Mucosa of rectum (tissue), 2 donors: ENCODE measurements around the gene COBL.

Experiments used
- H3K27ac ChIP-seq, 2 donors: one replicate each; pipeline ENCODE4 v1.7.0; 2013; ENCODE audit warnings: inconsistent platforms in 2 of 2, low read depth in 2 of 2, low read length in 2 of 2
- H3K27me3 ChIP-seq, 2 donors: one replicate each; pipeline ENCODE4 v1.7.0; 2013; ENCODE audit warnings: low read length in 2 of 2; ENCODE audit not compliant: control insufficient read depth in 2 of 2, insufficient read depth in 2 of 2
- H3K36me3 ChIP-seq, 2 donors: one replicate each; pipeline ENCODE4 v1.7.0; 2013; ENCODE audit warnings: low read length in 2 of 2; ENCODE audit not compliant: control insufficient read depth in 2 of 2, insufficient read depth in 2 of 2
- H3K4me1 ChIP-seq, 2 donors: one replicate each; pipeline ENCODE4 v1.7.0; 2013; ENCODE audit warnings: low read length in 2 of 2, mild to moderate bottlenecking in 1 of 2; ENCODE audit not compliant: control insufficient read depth in 2 of 2, insufficient read depth in 2 of 2
- H3K4me3 ChIP-seq, 2 donors: one replicate each; pipeline ENCODE4 v1.7.0; 2013; ENCODE audit warnings: low read length in 2 of 2
- H3K9ac ChIP-seq, 2 donors: one replicate each; pipeline ENCODE4 v1.7.0; 2013; ENCODE audit warnings: low read length in 2 of 2, low read depth in 1 of 2, mild to moderate bottlenecking in 1 of 2
- H3K9me3 ChIP-seq, 2 donors: one replicate each; pipeline ENCODE4 v1.7.0; 2013; ENCODE audit warnings: low read length in 2 of 2; ENCODE audit not compliant: control insufficient read depth in 2 of 2
- donor health status: healthy.
- donor health status: Normal muscosa, but diverticular disease.

COBL gene

DNA sequence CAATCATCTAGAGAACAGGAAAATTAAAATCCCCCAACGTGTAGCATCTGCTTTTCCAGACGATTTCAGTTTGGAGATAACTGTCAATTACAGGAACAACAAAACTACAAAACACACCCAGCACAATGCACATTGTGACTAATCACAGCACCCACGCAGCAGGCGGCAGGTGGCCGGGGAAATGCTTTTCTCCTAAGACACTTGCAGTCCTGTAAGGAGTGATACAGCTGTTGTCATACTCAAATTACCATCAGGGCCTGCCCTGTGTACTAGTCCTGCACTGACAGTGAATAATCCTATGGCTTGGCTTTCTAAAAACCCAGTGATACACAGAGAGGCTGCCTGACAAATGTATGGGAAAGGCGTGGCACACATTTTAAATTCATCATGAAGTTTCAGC is 37.8 kb downstream of the COBL start:
- Histone ChIP-seq H3K36me3 (no peaks in the 10 kb centered on the region), H3K27ac (no peak overlapping the region), H3K4me1 (no peaks in the 10 kb centered on the region), H3K9ac (no peak overlapping the region), H3K27me3 (no peaks in the 10 kb centered on the region), H3K9me3 (no peaks in the 10 kb centered on the region), H3K4me3 (no peak overlapping the region)

DNA sequence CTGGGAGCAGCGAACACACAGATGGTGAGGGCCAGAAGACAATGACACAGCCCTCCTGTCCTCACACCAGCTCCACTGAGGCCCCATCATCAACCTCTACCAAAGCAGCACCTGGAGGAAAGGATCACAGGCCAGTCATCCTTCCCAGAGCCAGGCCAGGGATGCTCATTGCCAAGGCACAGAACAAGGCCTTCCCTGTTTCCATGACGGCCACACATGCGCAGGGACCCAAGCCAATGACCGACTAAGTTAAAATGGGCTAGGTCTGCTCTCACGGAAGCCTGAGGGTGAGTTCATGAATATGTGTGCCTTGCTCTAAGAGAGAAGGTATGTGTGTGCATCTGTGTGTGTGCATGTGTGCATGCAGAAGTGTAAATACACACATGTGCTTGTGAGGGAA is 39.6 kb downstream of the COBL start:
- Histone ChIP-seq H3K4me1 (no peaks in the 10 kb centered on the region), H3K4me3 (no peak overlapping the region), H3K9ac (no peak overlapping the region), H3K9me3 (no peaks in the 10 kb centered on the region), H3K36me3 (no peaks in the 10 kb centered on the region), H3K27ac (no peak overlapping the region), H3K27me3 (no peaks in the 10 kb centered on the region)

DNA sequence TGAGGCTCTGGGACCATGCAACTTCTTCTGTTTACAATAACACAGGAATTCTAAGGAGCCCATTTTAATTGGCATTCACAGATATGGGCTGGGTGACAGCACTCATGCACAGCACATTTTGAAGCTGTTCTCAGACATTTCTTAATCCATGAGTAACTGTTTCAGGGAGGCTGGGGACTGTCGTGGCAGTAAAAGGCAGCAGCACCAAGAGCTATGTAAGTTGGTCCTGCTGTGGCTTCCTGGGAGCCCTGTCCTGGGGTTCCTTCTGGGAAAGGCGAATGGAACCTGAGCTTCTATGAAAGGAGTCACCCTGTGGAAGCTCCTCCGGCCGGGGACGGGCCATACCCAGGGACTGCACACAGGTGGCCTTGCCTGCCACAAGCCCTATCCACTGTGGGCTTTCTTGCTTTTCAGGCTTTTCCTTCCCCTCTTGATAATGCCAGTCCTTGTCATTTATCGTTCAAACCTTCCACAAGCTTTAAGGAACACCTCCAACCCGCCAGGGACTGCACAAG is 40.5 kb downstream of the COBL start:
- no peak overlapping the region for H3K27ac ChIP-seq
- H3K4me3 ChIP-seq = no peak overlapping the region
- H3K9ac ChIP-seq = no peak overlapping the region
- H3K36me3 ChIP-seq = no peaks in the 10 kb centered on the region
- H3K27me3 ChIP-seq = no peaks in the 10 kb centered on the region
- H3K4me1 ChIP-seq = no peaks in the 10 kb centered on the region
- no peaks in the 10 kb centered on the region for H3K9me3 ChIP-seq

DNA sequence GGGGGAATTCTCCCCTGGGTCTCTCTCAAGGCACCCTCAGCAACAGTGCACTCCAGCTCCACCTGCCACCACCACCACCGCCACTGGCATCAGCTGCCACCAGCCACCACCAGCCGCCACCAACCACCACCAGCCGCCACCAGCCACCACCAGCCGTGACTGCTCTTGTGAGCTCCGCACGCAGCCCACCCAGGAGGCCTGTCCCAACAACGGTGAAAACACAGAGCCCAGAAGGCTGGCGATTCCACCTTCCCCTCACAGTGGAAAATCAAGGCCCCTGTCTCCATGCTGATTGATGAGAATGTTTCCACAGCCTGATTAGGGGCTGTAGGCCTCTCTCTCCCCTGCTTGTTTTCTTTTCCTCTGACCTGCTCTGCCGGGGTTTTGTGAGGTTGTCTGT is 41.1 kb downstream of the COBL start:
- H3K9me3 ChIP-seq = no peaks in the 10 kb centered on the region
- no peak overlapping the region for H3K9ac ChIP-seq
- H3K36me3 ChIP-seq = no peaks in the 10 kb centered on the region
- H3K4me1 ChIP-seq = no peaks in the 10 kb centered on the region
- H3K27me3 ChIP-seq = no peaks in the 10 kb centered on the region
- H3K27ac ChIP-seq = no peak overlapping the region
- no peak overlapping the region for H3K4me3 ChIP-seq

DNA sequence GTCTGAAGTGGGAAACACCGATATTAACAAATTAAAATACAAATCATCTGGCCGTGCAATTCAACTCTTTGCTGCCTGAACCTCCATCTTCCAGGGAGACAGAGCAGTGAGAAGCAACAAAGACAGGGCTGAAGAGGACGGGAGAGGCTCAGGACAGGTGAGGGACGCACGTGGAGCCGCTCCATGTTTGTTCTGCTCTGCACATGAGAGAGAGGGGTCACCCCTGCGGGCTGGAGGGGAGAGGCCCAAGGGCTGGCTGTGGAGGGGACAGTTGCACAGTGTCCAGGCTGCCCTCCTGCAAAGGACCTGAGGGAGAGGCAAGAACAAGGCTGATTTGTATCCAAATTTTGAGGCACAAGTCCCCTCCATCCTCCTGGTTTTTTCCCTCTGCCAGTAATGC is 41.7 kb downstream of the COBL start:
- Histone ChIP-seq H3K4me3 (no peak overlapping the region), H3K9me3 (no peaks in the 10 kb centered on the region), H3K36me3 (no peaks in the 10 kb centered on the region), H3K27ac (no peak overlapping the region), H3K27me3 (no peaks in the 10 kb centered on the region), H3K9ac (no peak overlapping the region), H3K4me1 (no peaks in the 10 kb centered on the region)

DNA sequence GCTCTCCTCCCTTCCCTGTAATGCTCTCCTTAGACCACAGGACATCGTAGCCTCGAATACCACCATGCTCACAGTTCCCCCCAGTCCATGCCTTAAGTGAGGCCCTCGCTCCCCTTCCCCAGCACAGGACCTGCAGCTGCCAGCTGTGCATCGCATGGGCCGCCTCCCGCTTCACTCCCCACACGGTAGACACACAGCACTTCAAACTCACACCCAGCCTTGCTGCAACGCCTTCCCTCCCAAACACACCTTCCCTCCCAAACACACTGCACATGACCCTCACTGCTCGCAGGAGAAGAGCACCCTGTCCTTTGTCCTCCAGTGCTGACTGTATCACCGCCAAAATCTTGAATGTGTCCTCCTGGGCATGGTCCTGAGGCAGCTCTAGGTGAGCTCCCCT is 42.6 kb downstream of the COBL start:
- no peak overlapping the region for H3K4me3 ChIP-seq
- no peaks in the 10 kb centered on the region for H3K27me3 ChIP-seq
- H3K9ac ChIP-seq = no peak overlapping the region
- no peaks in the 10 kb centered on the region for H3K9me3 ChIP-seq
- H3K27ac ChIP-seq = no peak overlapping the region
- no peaks in the 10 kb centered on the region for H3K36me3 ChIP-seq
- no peaks in the 10 kb centered on the region for H3K4me1 ChIP-seq

DNA sequence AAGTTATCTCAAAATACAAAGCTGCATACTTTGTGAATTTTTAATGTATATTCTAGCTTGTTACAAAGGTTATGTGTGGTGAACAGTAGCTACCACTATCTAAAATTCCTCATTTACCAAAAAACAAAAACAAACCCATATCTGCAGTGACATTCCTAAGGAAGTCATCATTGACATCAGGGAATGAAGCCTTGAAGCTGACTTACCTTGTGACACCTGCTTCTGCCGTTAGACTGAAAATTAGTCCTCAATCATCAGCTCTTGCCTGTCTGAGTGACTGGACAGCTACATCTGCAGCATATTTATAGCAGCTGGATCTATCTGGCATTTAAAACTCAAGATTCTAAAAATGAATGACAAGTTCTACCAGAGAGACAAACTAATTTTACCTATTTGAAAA is 43.2 kb downstream of the COBL start:
- H3K36me3 ChIP-seq = no peaks in the 10 kb centered on the region
- H3K9ac ChIP-seq = no peak overlapping the region
- H3K9me3 ChIP-seq = no peaks in the 10 kb centered on the region
- H3K4me1 ChIP-seq = no peaks in the 10 kb centered on the region
- no peaks in the 10 kb centered on the region for H3K27me3 ChIP-seq
- H3K27ac ChIP-seq = no peak overlapping the region
- no peak overlapping the region for H3K4me3 ChIP-seq

DNA sequence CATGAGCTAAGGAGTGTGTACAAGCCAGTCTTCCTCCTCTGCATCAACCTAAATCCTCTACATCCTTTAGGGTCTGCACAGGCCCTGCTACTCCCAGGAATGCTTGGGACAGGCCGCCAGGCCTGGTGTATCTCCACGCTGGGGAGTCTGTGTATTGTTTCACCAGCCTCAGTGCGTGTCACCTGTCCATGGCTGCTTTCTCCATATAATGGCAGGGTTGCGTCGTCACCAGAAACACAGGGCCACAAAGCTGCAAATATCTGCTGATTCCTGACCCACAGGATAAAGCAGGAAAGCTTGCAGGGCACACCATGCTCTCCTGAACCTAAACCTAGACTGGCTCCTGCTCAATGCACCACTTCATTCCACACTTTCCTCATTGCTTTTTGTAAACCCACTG is 45.6 kb downstream of the COBL start:
- no peaks in the 10 kb centered on the region for H3K27me3 ChIP-seq
- no peak overlapping the region for H3K4me3 ChIP-seq
- no peak overlapping the region for H3K27ac ChIP-seq
- no peak overlapping the region for H3K9ac ChIP-seq
- H3K4me1 ChIP-seq = peaks cover 0 to under 1% of the 10 kb centered on the region in 2 donors
- no peaks in the 10 kb centered on the region for H3K9me3 ChIP-seq
- no peaks in the 10 kb centered on the region for H3K36me3 ChIP-seq

DNA sequence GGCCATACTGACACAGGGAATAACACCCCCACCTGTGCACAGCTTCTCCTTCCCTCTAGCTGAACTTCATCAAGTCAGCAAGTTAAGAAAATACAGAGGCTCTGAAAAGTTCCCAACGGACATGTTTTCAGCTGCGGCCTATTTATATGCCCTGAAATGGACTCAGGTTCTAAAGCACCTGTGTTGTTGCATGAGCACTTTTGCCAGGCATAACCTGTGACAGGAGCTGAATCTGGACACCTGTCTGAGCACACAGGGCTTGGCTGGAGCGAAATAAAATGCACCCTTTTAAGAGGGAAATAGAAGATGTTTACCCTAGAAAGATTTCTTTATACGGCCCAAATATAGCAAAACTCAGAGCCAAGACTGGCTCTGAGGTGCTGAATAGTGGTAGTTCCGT is 46.7 kb downstream of the COBL start:
- H3K36me3 ChIP-seq = no peaks in the 10 kb centered on the region
- no peak overlapping the region for H3K9ac ChIP-seq
- no peaks in the 10 kb centered on the region for H3K27me3 ChIP-seq
- H3K4me1 ChIP-seq = peaks cover 2 to 11% of the 10 kb centered on the region in 2 donors
- no peak overlapping the region for H3K27ac ChIP-seq
- H3K4me3 ChIP-seq = no peak overlapping the region
- no peaks in the 10 kb centered on the region for H3K9me3 ChIP-seq

DNA sequence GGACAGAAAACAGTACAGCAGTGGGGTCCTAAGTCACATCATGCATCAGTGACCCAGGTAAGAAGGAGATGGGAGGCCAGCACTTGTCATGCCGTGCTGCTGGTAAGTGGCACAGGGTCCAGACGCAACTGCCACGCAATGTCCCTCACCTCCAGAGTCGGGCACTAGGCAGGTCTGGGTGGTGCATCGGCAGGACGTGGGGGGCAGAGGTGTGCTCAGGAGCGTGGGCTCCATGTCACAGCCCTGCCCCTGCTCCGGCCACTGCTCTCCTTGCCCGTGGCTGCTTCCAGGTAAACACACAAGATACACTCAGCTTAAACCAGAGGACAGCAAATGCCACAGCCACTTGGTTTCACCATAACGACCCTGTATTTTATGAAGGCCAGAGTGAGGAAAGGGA is 47.3 kb downstream of the COBL start:
- H3K27ac ChIP-seq = no peak overlapping the region
- H3K36me3 ChIP-seq = no peaks in the 10 kb centered on the region
- H3K4me3 ChIP-seq = no peak overlapping the region
- no peaks in the 10 kb centered on the region for H3K9me3 ChIP-seq
- H3K27me3 ChIP-seq = no peaks in the 10 kb centered on the region
- H3K9ac ChIP-seq = no peak overlapping the region
- H3K4me1 ChIP-seq = peaks cover 5 to 17% of the 10 kb centered on the region in 2 donors

DNA sequence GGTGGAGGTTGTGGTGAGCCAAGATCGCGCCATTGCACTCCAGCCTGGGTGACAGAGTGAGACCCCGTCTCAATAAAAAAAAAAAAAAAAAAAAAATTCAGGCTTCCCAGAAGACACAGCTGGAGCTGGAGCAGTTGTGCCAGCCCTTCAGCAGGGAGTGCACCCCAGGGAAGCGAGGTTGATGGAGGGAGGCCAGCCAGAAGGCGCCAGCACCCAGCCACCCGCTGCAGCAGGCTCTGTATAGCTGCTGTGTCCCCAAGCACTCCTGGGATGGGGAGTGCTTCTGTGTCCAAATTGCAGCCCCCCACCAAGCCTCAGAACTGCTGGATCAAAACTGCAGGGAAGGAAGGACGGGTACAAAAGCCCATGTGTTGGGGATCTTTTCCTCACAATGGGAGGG is 47.8 kb downstream of the COBL start:
- H3K27ac ChIP-seq = no peak overlapping the region

More for the DNA sequence above, 47.8 kb downstream of the COBL start:
- no peak overlapping the region for H3K4me3 ChIP-seq
- no peaks in the 10 kb centered on the region for H3K27me3 ChIP-seq
- H3K9me3 ChIP-seq = no peaks in the 10 kb centered on the region
- no peaks in the 10 kb centered on the region for H3K36me3 ChIP-seq
- H3K4me1 ChIP-seq = peaks cover 9 to 21% of the 10 kb centered on the region in 2 donors
- H3K9ac ChIP-seq = no peak overlapping the region
